Retinal pigment epithelial cell (primary cell): ENCODE measurements around the gene P2RY6.

Source experiments
- DNase-seq: peaks from one replicate; pipeline ENCODE4 v3.0.0-alpha.2; 2010; ENCODE audit warnings: low read depth
- H3K4me3 ChIP-seq: 2 replicates; pipeline ENCODE4 v1.5.1; 2011; ENCODE audit warnings: mild to moderate bottlenecking, low read length, control low read depth, moderate library complexity
- CTCF ChIP-seq: conservative IDR thresholded peaks from 2 replicates; pipeline ENCODE4 v1.5.1; 2011; ENCODE audit warnings: low read depth, low read length, control low read depth, inconsistent platforms

Gene P2RY6

GRCh38 chr11:73239111-73239521, 33.0 kb upstream of the P2RY6 start:
- TF ChIP-seq CTCF, result no peak
- no peak for DNase-seq
- H3K4me3 ChIP-seq, result no peak overlapping the region

DNA sequence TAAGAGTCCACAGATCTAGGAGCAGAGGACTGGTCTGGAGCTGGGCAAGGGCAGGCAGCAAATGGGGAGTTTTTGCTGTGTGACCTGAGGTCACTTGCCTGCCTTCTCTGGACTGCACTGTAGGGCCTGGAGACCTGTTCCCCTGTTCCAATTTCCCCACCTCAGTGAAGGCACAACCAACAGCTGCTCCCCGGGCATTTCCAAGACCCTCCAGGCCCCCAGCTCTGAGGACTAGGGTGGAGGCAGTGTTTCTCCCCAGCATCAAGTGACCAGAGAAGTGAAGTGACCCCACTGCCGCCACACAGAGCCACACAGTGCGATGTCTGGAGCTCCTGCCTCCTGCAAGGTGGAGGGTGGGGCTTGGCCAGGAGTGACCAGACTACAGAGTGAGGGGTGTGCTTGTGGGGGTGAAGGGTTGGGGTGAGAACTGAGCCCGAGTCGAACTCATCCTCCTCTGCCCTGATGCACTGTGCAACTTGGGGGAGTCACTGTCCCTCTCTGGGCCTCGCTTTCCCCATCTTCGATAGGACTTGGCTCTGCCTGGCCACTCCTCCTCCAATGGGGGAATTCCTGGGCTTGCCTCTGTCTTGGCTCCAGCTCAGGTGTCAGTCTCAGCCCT, 32.5 kb upstream of the P2RY6 start:
- no peak for TF ChIP-seq CTCF
- no peak for DNase-seq
- no peak overlapping the region for H3K4me3 ChIP-seq

DNA sequence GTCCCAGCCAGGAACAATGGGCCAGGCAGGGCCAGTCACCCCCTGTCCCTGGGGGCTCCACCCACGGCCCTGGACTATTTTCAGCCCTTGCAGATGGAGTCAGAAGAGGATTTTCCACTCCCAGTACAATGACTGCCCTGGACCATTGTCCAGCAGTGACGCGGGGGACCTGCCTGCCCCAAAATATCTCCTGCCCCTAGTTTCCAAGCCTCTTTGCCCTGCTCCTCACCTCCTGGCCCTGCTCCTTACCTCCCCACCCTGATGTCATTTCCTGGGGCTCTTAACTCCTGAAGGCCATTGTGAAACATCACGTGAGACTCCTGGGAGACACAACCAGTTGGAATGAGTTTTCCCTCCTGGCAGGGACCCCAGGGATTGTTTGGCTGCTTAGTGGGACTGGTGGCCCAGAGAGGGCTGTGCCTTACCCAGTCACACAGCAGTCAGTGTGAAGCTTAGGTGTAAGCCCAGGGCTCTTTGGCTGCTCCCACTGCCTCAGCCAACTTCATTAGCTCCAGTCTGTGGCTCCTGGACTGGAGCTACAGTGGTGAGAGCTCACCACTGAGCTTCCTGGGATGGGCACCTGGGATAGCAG, 31.9 kb upstream of the P2RY6 start:
- TF ChIP-seq CTCF, result no peak
- DNase-seq, result no peak
- H3K4me3 ChIP-seq, result no peak overlapping the region

- TF ChIP-seq CTCF, result no peak
- H3K4me3 ChIP-seq, result no peak overlapping the region
- DNase-seq, result no peak
These were observed 30.8 kb upstream of the P2RY6 start for GRCh38 chr11:73241300-73241699.

DNA sequence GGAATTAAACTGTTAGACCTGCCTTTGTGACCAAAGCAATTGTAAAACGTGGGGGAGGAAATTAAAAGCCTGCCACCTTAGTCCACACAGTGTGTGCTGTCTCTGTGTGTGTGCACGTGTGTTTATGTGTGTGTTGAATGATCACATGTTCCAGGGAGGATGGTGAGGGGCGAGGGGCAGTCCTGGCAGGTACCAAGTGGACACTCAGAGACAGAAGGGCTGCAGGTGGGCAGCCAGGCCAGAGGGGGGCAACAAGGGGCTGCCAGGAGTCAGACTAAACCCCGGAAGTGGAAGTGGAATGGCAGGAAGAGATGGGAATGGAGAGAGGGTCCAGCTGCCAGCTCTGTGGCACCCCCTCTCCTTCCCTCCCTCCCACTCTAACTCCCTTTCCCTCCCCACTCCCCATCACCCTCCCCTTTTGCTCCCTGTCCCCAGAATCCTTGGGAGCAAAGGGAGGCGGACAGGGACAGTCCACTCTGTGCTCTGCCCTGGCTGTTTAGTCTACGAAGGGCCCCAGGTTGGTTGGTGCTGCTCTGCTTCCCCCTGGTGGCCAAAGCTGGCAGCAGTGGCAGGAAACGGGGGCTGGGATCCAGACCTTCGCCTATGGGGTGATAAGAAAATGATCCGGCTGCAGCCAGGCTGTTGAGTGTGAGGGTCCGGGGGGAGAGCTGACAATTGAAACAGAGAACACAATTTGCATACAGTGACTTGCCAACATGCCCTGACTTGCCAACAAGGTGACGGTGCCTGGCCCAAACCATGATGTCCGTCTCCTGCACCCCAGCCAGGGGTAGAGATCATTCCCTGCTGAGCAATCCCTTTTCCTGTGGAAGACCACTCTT, 29.7 kb upstream of the P2RY6 start:
- peak overlapping the region; percentile 32 for H3K4me3 ChIP-seq
- no peak for DNase-seq
- TF ChIP-seq CTCF, result peak; percentile 95

- no peak overlapping the region for H3K4me3 ChIP-seq
- no peak for DNase-seq
These were observed 29.0 kb upstream of the P2RY6 start for GRCh38 chr11:73243093-73243485.

More at GRCh38 chr11:73243093-73243485, 29.0 kb upstream of the P2RY6 start:
- TF ChIP-seq CTCF, result no peak
